Heart left ventricle (tissue), 16 donors: Measurements from ENCODE around the gene ZNF185. TPM values are rescaled to one million over a fixed set of nuclear protein-coding genes. Genes with fewer than 3 reads are reported as not detected.
A peak's percentile ranks its signal among the peaks of the same experiment; 100 is the strongest.

ENCODE experiments used
- ATAC-seq, 4 donors: fragments of 200-7000 bp; cut with Tn5 transposase; one replicate each; pipeline ENCODE4 v1.9.1; 2020 to 2022; ENCODE audit warnings: moderate library complexity in 4 of 4, mild to moderate bottlenecking in 3 of 4, moderate number of reproducible peaks in 1 of 4
- DNase-seq, 5 donors: peaks; one replicate each; pipeline ENCODE4 v3.0.0-alpha.2; 2020
- H3K27ac ChIP-seq, 12 donors: fragments of 200-600 bp; sonication (generic) in 4 of 12; one replicate each; pipeline versions ENCODE4 v1.5.0 to v1.8.0; 2016 to 2022; ENCODE audit warnings: mild to moderate bottlenecking in 2 of 12
- H3K27me3 ChIP-seq, 9 donors: fragments of 200-600 bp; sonication (generic) in 2 of 9; one replicate each; pipeline versions ENCODE4 v1.5.1 to v1.8.0; 2016 to 2022; ENCODE audit warnings: mild to moderate bottlenecking in 3 of 9
- H3K36me3 ChIP-seq, 9 donors: fragments of 200-600 bp; sonication (generic) in 2 of 9; one replicate each; pipeline versions ENCODE4 v1.5.0 to v1.8.0; 2018 to 2022; ENCODE audit warnings: mild to moderate bottlenecking in 2 of 9
- H3K4me1 ChIP-seq, 12 donors: fragments of 200-600 bp; sonication (generic) in 4 of 12; one replicate each; pipeline versions ENCODE4 v1.5.0 to v1.8.0; 2016 to 2022; ENCODE audit warnings: mild to moderate bottlenecking in 3 of 12
- H3K4me3 ChIP-seq, 12 donors: fragments of 200-600 bp; sonication (generic) in 4 of 12; one replicate each; pipeline versions ENCODE4 v1.5.0 to v1.8.0; 2017 to 2022; ENCODE audit warnings: mild to moderate bottlenecking in 9 of 12, moderate library complexity in 4 of 12
- H3K9me3 ChIP-seq, 12 donors: fragments of 200-600 bp; sonication (generic) in 4 of 12; one replicate each; pipeline versions ENCODE4 v1.5.0 to v1.8.0; 2016 to 2022; ENCODE audit warnings: mild to moderate bottlenecking in 1 of 12
- POLR2A ChIP-seq, 2 donors: fragments of 450-650 bp; IDR thresholded peaks; one replicate each; pipeline ENCODE4 v1.6.1; 2017; ENCODE audit warnings: antibody characterized with exemption in 2 of 2, mild to moderate bottlenecking in 2 of 2, moderate library complexity in 2 of 2
- WGBS, 4 donors: extraction: QIAGEN DNeasy Blood & Tissue Kit in 2 of 4; methylation state at CpG; one replicate each; pipeline versions ENCODE4 v1.1.5 to v1.1.7; 2013 to 2018; 5-methylcytosine and 5-hydroxymethylcytosine counted together
- intact Hi-C, 10 donors: fragments of 100-400 bp; cut with DNase I; formaldehyde crosslinking; loops; one replicate each; pipeline versions ENCODE4 v1.11.1 to v1.14.2; 2022
- polyA plus RNA-seq, 2 donors: library from polyadenylated mRNA; stranded (reverse); fragments of 200-250 nt; gene quantifications; one replicate each; pipeline ENCODE4 v1.2.3, GENCODE V29; 2013
- total RNA-seq, 9 donors: library from RNA; depleted of rRNA in 2 of 9; stranded (reverse); fragments of >200 nt in 2 of 9; fragmentation: NEBNext Ultra II Directional in 3 of 9; extraction: Animal tissue kit (Norgen Biotek cat#: 25700) in 3 of 9; gene quantifications; one replicate each; pipeline versions ENCODE4 v1.1.0 to v1.2.4, GENCODE V29; 2016 to 2023
- TF ChIP-seq, protein P1 (sequence below), 12 donors: fragments of 200-600 bp; sonication (generic) in 4 of 12; IDR thresholded peaks; one replicate each; pipeline versions ENCODE4 v1.5.0 to v1.8.0; 2018 to 2022; ENCODE audit warnings: antibody characterized with exemption in 12 of 12, mild to moderate bottlenecking in 5 of 12
- donor health status: ischemic (EF 13 %, LVEDD 7.1; RV severe dilation, severe dysfunction).
- donor health status: healthy with polysubstance abuse.
- donor health status: DM: no; HTN: yes; CAD: no.
- donor health status: DM: no; HTN: no; CAD: no.
- donor health status: ischemic (EF 25% LVEDD 6.9; RV normal size, moderate dysfunction).
- donor health status: ischemic (EF 25% LVEDD 5.7; RV mildly dilated, moderate dysfunction).
- donor health status: healthy.
- donor health status: DM: yes; HTN: yes; CAD: no.
- donor health status: ischemic (EF 35%, LVEDD 5.7; RV mildly dilated, moderate dysfunction).
- donor health status: nonischemic (EF 11% LVEDD 7.7; RV severe dilation, severe dysfunction).
- donor health status: DM: yes; HTN: yes; CAD: no.
- donor health status: PGD.
- donor health status: ischemic (EF 29% LVEDD 5.4; RV normal size, mild dysfunction).
- donor health status: nonischemic (EF 23%, LVEDD 6.1; RV moderate dilation, normal function).

ZNF185 gene
- total and polyA plus RNA-seq, 11 donors = 0.42 to 7.4 (median 1.8) TPM

DNA sequence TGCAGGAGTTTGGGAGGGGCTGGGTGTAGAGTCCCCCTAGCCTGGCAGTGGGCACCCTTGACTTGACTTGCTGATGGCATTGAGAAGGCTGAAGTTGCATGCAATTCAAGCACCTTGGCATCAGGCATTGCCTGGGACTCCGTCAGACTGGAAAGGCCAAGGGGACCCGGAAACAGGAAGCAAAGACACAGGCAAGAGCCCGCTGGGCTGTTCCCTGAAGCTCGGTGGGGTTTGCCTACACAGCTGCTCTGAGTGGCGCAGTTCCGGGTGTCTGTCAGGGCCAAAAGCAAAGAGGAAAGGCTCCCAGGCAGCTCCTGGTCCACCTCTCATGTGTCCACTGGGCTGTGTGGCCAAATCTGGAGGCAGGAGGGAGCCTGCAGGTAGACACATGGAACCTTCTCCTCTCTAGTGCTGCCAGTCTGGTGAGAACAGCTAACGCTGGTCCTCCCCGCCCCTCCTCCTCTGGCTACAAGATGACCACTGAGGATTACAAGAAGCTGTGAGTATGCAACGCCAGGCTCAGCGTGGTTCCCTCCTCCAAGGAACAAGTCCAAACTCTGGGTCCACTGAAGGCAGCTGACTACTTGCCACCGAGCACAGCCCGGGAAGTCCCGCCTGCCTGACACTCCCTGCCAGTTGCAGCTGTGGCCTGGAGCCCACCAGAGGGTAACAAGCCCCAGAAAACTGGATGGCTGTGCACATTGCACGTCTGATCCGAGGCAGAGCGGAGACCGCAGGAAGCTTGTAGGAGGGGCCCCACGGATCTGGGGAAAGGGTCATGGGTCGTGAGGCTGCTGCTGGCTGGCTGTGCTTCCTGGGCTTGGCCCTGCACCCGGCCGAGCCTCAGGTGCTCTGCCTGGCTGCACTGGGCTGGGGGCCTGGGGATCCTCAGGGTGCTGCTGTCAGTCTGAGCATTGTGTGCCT, 20.1 kb downstream of the ZNF185 start:
- H3K4me1 ChIP-seq = no peaks in the 10 kb centered on the region
- H3K36me3 ChIP-seq = no peaks in the 10 kb centered on the region
- TF ChIP-seq POLR2A (IDR thresholded peaks at IDR 0.05) = no peak
- TF ChIP-seq, protein P1, sequence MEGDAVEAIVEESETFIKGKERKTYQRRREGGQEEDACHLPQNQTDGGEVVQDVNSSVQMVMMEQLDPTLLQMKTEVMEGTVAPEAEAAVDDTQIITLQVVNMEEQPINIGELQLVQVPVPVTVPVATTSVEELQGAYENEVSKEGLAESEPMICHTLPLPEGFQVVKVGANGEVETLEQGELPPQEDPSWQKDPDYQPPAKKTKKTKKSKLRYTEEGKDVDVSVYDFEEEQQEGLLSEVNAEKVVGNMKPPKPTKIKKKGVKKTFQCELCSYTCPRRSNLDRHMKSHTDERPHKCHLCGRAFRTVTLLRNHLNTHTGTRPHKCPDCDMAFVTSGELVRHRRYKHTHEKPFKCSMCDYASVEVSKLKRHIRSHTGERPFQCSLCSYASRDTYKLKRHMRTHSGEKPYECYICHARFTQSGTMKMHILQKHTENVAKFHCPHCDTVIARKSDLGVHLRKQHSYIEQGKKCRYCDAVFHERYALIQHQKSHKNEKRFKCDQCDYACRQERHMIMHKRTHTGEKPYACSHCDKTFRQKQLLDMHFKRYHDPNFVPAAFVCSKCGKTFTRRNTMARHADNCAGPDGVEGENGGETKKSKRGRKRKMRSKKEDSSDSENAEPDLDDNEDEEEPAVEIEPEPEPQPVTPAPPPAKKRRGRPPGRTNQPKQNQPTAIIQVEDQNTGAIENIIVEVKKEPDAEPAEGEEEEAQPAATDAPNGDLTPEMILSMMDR (IDR thresholded peaks at IDR 0.05) = no peak
- intact Hi-C loops = no loop called here
- 69 to 84% (median 73%) methylated on average over 11 to 21 of the region's 21 CpGs for WGBS, 4 donors
- peak overlapping the region in 1 of 12 donors; percentile 35 for H3K4me3 ChIP-seq
- peaks cover 0 to 6% (median 0%) of the 10 kb centered on the region in 9 donors for H3K27me3 ChIP-seq
- no peak for ATAC-seq
- H3K27ac ChIP-seq = peak overlapping the region in 1 of 12 donors; percentile 49
- no peaks in the 10 kb centered on the region for H3K9me3 ChIP-seq
- DNase-seq = no peak

- H3K27ac ChIP-seq = no peak overlapping the region
- intact Hi-C loops = no loop called here
- no peak for ATAC-seq
- no peak for DNase-seq
- no peak for TF ChIP-seq POLR2A (IDR thresholded peaks at IDR 0.05)
- TF ChIP-seq, protein P1 (IDR thresholded peaks at IDR 0.05) = no peak
- 60 to 87% (median 72%) methylated on average over 7 of the region's 7 CpGs for WGBS, 4 donors
- H3K36me3 ChIP-seq = no peaks in the 10 kb centered on the region
- peaks cover 0 to 6% (median 0%) of the 10 kb centered on the region in 9 donors for H3K27me3 ChIP-seq
- no peaks in the 10 kb centered on the region for H3K9me3 ChIP-seq
- H3K4me3 ChIP-seq = no peak overlapping the region
- no peaks in the 10 kb centered on the region for H3K4me1 ChIP-seq
Measured at GRCh38 chrX:152918707-152919106, 20.8 kb downstream of the ZNF185 start.

- 78 to 93% (median 79%) methylated on average over 10 of the region's 10 CpGs for WGBS, 4 donors
- no peak overlapping the region for H3K4me3 ChIP-seq
- no peaks in the 10 kb centered on the region for H3K9me3 ChIP-seq
- no peaks in the 10 kb centered on the region for H3K36me3 ChIP-seq
- intact Hi-C loops = no loop called here
- peaks cover 0 to 5% (median 0%) of the 10 kb centered on the region in 9 donors for H3K27me3 ChIP-seq
- DNase-seq (no peak), ATAC-seq (no peak)
- no peaks in the 10 kb centered on the region for H3K4me1 ChIP-seq
- TF ChIP-seq, protein P1 (IDR thresholded peaks at IDR 0.05) = no peak
- no peak for TF ChIP-seq POLR2A (IDR thresholded peaks at IDR 0.05)
- no peak overlapping the region for H3K27ac ChIP-seq
Measured at GRCh38 chrX:152923599-152923998, 25.7 kb downstream of the ZNF185 start.

- no peak overlapping the region for H3K27ac ChIP-seq
- TF ChIP-seq POLR2A (IDR thresholded peaks at IDR 0.05) = no peak
- TF ChIP-seq, protein P1 (IDR thresholded peaks at IDR 0.05) = no peak
- H3K27me3 ChIP-seq = peaks cover 0 to 14% (median 0%) of the 10 kb centered on the region in 9 donors
- no peaks in the 10 kb centered on the region for H3K4me1 ChIP-seq
- WGBS, 4 donors = 78 to 93% (median 82%) methylated on average over 5 of the region's 5 CpGs
- H3K9me3 ChIP-seq = no peaks in the 10 kb centered on the region
- intact Hi-C loops = no loop called here
- ATAC-seq = no peak
- DNase-seq = no peak
- no peaks in the 10 kb centered on the region for H3K36me3 ChIP-seq
- H3K4me3 ChIP-seq = no peak overlapping the region
Measured at GRCh38 chrX:152925835-152926234, 28.0 kb downstream of the ZNF185 start.
